ENCODE data around the gene CCNB2.
"Not testable (repeated sequence)": the region's sequence is repeated elsewhere in the genome, so short reads cannot be mapped to it uniquely, and the experiment has no call there.

Gene CCNB2

DNA sequence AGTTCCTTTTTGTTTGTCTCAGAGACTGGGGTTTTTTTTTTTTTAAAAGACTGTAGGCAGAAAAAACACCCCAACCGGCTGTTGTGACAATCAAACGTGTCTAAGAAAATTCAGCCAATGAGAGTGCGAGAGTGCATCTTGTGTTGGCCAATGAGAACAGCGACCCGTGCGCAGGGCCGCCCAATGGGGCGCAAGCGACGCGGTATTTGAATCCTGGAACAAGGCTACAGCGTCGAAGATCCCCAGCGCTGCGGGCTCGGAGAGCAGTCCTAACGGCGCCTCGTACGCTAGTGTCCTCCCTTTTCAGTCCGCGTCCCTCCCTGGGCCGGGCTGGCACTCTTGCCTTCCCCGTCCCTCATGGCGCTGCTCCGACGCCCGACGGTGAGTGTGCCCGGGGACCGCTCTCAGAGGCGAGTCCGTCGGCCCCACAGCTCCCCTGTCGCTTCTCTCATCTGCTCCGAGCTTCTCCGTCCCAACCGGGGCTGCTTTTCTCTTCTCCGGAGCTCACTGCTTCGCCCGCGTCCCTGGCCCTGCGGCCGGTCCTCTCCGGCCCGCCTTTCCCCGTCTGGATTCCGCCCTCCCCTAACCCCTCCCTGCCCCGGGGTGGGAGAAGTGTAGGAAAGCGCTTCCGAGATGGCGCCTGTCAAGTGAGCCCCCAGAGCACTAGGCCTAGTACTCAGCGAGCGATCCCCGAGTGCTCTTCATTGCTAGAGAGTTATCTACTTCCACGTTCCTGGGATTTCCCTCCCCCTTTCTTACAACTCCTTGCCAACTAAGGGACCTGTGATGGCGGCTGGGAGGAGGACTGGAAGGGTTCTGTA is at the start of gene CCNB2:
Gene CCNB2, plus strand, starts transcription at position 235 of the 821 bp plus-strand sequence. Its CDS starts 123 bp downstream, at position 358.
- peak; percentile 68 for DNase-seq (ENCODE audit: low read depth)

DNA sequence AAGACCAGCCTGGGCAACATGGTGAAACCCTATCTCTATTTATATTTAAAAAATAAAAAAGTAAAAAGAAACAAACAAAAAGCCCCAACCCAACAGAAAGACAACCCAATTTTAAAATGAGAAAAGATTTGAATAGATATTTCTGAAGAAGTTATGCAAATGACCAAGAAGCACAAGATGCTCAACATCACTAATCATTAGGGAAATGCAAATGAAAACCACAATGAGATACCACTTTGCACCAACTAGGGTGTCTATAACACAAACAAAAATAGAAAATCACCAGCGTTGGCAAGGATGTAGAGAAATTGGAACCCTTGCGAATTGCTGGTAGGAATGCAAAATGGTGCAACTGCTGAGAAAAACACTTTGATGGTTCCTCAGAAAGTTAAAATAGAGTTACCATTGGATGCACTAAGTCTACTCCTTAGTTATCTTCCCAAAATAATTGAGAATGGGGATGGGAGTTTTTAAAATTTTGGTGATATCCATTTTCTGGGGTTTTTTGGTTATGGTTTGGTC is 45.8 kb upstream of the CCNB2 start:
- no peak for DNase-seq (ENCODE audit: low read depth)

DNA sequence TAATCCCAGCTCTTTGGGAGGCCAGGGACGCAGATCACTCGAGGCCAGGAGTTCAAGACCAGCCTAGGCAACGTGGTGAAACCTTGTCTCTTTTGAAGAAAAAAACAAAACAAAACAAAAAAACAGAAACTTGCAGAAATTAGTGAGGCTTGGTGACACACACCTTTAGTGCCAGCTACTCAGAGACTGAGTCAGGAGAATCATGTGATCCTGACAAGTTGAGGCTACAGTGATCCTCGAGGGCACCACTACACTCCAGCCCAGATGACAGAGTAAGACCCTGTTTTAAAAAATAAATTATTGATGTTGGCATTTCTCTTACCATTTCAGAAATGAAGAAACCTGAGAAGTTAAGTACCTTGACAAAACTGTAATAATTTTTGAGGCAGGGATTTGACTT is 44.6 kb upstream of the CCNB2 start:
- DNase-seq (ENCODE audit: low read depth) = no peak

DNA sequence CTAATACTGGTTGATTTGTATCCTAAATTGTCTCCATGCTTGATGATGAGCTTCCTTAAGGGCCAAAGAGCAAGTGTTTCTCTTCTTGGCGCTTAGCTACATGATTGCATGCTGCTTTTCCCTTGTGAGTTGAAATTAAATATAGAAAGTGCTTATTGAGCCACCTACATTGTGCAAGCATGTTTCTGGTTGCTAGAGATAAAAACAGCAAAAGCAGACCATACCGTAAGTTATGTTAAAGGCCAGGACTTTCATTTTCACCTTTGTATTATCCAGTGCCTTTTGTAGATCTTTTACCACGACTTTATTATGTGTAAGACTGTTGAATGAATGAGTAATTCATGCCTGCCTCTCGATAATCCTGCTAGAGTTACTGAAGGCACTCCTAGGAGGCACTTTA is 41.9 kb upstream of the CCNB2 start:
- no peak for DNase-seq (ENCODE audit: low read depth)

DNA sequence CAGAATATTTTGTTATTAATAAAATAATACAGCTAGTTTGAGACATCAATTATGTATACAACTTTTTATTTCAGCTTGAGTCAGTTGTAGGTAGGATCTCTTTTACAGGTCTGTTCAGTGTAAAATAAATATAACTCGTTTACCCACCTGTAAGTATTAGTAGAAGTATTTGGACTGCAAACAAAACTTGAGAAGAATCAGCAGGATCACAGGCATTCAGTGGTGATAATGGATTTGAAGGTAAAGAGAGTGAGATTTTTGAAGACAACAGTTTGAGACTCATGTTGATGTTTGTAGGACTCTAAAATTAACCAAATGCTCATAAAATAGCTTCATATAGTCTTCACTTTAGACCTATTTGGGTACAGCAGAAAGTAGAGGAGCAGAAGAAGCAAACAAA is 35.5 kb upstream of the CCNB2 start:
- no peak for DNase-seq (ENCODE audit: low read depth)

DNA sequence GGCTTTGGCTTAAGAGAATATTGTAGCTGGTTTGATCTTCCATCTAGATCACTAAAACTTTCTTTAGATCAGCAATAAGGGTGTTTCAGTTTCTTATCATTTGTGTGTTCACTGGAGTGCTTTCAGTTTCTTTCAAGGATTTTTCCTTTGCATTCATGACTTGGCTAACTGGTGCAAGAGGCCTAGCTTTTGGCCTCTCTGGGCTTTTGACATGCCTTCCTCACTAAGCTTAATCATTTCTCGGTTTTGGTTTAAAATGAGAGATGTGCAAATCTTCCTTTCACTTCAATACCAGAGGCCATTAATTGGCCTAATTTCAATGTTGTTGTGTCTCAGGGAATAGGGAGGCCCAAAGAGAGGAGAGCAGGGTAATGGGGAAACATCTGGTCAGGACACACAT is 30.3 kb upstream of the CCNB2 start:
- no peak for DNase-seq (ENCODE audit: low read depth)

DNA sequence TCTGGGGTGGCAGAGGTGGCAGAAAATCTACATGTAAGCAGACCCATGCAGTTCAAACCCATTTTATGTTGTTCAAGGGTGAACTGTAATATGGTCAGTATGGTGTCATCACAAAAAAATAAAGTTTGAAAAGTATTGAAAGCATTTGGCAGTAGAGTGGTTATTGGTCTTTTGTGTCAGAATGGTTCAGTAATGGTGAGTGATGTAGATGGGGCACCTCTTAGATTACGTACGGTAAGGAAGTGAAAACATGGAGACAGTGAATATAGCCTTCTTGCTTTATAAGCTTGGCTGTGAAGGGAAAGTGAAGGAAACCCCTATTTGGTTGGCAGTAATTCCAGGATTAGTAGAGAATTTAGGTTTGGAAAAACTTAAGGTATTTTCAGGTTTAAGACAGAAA is 17.2 kb upstream of the CCNB2 start:
- DNase-seq (ENCODE audit: low read depth) = no peak

DNA sequence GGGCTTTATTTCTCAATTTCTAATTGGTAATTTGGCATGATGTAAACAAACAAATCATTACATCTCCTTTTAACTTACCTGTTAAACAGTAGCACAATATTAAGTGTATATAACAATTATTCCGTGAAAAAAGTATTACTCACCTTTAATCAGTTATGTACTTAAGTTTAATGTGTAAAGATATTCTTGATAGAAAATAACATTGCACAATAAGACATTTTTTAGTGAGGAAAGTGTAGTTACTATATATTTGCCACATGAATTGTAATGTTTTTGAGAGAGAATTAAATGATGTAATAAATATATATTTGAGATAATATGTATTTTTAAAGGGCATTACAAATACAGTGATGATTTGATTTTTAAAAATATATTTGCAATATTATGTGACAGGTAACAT is 10.9 kb upstream of the CCNB2 start:
- DNase-seq (ENCODE audit: low read depth) = no peak

DNA sequence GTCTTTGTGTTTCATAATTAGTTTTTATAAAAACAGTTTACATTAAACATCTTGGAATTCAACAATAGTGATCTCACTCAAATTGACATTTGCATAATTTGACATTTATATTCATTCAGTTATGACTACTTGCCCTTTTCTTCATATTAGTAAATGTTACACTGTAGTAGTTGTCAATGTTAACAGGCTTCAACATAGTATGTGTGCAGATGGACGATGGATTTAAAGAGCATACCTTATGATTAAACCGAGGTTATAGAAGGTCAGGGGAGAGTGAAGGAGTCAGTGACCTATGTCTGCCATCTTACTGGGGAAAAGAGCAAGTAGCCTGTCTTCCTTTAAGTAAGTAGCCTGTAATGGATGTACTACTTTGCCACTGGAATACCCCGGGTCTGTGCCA is 8.5 kb upstream of the CCNB2 start:
- DNase-seq (ENCODE audit: low read depth) = no peak

DNA sequence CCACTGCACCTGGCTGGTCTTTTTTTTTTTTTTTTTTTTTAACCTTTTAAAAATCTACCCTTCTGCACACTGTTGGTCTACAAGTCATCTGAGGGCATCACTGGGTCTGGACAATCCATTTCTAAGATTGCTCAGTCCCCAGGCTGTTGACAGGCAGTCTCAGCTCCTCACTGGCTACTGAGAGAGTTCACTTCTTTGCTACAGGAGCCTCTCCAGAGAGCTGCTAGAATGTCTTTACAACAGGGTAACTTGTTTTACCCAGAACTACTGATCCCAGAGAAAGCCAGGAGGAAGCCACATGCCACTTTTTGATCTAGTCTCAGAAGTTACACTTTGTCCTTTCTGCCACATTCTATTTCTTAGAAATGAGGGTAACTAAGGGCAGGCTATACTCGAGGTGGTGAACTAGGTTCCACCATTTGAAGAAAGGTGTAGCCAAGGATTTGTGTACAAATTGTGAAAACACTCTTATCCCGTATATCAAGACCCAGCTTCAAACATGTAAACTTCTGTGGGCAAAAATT is 5.7 kb upstream of the CCNB2 start:
- DNase-seq (ENCODE audit: low read depth) = no peak

DNA sequence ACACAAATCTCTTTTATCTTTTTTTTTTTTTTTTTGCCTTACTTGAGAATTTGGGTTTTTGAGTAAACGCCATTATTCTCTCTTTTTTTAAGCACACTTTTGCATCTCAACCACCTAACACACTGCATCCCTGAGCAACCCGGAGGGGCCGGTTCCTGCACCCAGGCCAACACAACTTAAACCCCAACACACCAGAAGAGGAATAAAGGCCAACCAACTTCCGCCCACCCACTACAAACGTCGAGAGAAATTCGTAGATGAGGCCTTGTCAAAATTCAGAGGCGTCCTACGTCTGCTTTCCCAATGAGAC is 389 bp upstream of the CCNB2 start:
- DNase-seq (ENCODE audit: low read depth) = no peak

DNA sequence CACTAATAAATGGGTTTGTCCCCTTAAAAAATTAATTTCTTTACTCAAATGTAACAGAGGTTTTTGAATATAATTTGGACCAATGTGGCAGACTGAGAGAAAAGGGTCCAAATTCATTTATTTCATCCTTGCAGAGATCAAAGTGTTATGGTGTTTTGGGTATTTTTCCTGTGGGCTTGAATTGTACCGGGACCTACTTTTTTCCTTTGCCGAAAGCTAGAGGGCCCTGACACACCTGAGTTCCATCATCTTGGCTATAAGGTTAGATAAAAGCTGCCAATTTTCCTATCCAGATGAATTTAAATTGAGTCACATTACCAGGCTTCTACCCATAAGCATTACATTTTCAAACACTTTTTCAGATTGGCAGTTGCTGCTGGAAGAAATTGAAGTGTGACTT is 908 bp downstream of the CCNB2 start:
- no peak for DNase-seq (ENCODE audit: low read depth)

DNA sequence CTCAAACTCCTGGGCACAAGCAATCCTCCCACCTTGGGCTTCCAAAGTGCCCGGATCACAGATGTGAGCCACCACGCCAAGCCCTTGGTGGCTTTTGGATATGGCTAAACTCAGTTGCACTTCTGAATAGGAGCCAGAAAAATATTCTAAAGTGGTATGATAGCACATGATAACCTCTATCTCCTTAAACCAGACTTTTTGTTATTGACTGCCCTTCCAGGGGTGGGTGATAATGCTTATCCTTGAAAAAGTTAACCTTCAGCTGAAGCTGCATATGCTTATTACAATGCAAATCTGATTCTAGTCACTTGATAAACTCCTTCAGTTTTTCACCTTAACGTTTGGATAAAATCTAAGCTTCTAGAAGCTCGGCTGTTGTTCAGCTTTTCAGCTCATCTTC is 6.3 kb downstream of the CCNB2 start:
- no peak for DNase-seq (ENCODE audit: low read depth)

DNA sequence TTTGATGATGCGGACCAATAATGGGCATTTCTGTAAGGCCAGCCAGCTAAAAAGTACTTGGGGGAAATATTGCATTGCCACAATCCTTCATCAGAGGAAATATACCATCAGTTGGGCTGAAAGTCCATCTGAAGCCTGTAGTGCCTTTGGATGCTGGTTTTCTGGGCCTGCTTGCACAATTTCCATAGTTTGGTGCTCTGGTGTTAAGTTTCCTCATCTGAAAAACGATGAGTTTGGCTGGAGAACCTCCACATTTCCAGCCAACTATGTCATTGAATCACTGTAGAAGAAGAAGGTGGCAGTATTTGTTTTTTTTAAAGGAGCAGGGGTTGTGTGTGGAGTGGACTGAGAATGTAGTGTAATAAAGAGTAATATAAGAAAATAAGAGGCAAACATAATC is 10.1 kb downstream of the CCNB2 start:
- DNase-seq (ENCODE audit: low read depth) = no peak

DNA sequence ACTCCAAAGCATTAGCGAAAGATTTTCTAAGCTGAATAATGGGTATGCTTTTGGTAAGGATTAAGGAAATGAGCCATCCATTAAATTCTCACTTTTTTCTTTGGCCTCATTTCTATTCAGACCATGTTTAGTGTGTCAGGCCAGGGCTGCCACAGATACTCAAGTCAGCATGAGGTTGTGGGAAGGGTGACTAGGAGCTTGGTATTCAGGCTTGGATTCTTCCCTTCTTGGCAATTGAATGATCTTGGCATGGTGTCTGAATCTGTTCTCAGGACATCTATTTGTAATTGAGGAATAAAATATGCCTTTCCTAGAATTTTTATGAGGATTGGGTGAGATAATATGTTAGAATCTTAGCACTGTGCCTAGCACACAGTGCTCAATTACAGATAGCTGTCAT is 11.2 kb downstream of the CCNB2 start:
- no peak for DNase-seq (ENCODE audit: low read depth)

DNA sequence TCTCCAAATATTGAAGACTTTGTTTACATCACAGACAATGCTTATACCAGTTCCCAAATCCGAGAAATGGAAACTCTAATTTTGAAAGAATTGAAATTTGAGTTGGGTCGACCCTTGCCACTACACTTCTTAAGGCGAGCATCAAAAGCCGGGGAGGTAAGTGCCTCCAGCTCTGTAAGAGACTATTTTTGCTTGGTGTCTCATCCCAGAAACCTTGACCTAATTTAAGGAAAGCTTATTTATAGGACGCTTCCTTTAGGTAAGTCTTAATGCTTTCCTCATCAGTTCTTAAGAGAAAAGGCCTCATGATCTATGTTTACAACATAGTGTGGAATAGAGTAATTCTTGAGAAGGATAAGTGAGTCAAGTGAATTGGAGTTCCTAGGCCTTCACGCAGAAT is 11.8 kb downstream of the CCNB2 start:
- DNase-seq (ENCODE audit: low read depth) = no peak

DNA sequence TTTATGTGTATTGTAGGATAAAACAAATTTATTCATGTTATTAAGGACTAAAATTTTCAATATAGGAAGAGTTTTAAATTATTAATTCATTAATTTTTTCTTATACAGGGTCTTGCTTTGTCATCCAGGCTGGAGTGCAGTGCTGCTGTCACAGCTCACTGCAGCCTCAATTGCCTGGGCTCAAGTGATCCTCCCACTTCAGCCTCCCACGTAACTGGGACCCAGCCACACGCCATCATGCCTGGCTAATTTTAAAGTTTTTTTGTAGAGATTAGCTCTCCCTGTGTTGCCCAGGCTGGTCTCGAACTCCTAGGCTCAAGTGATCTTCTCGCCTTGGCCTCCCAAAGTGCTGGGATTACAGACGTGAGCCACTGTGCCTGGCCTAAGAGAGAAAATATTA is 14.7 kb downstream of the CCNB2 start:
- no peak for DNase-seq (ENCODE audit: low read depth)

DNA sequence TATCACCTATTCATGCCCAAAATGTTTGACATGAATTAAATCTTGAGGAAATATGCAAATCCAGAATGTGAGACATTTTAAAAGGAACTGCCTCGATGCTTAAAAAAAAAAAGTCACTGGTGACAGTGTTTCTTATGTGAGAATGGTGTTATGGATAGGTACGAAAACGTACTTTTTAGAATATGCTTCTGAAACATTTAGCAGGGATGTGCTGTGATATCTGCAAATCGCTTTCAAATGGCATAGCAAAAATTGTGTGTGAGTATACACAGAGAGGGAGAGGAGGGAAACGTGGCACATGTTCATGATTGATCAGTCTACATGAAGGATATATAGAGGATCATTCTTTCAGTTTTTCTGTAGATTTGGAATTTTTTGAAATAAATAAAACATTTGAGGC is 16.0 kb downstream of the CCNB2 start:
- DNase-seq (ENCODE audit: low read depth) = no peak

DNA sequence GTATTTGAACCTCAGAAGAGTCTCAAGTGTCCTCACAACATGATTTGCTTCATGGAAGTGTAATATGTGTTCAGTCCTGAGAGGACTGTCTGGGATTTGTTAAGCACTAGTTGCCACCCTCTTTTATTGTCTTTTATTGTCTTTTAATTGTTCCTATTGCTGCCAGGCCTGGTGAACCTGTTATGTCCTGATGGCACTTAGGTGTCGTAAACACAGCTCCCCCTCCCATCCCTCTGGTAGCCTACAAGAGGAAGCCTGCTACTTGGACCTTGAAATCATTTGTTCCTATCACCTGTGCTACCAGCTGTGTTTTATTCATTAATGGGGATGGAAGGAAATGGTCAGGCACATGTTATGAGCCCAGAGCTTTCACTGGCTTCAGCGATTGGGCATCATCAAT is 19.3 kb downstream of the CCNB2 start:
- no peak for DNase-seq (ENCODE audit: low read depth)

DNA sequence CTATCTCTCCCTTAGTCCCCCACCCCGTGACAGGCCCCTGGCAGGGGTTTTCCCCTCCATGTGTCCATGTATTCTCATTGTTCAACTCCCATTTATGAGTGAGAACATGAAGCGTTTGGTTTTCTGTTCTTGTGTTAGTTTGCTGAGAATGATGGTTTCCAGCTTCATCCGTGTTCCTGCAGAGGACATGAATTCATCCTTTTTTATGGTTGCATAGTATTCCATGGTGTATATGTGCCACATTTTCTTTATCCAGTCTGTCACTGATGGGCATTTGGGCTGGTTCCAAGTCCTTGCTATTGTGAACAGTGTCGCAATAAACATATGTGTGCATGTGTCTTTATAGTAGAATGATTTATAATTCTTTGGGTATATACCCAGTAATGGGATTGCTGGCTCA is 20.7 kb downstream of the CCNB2 start:
- DNase-seq (ENCODE audit: low read depth) = not testable (repeated sequence)

DNA sequence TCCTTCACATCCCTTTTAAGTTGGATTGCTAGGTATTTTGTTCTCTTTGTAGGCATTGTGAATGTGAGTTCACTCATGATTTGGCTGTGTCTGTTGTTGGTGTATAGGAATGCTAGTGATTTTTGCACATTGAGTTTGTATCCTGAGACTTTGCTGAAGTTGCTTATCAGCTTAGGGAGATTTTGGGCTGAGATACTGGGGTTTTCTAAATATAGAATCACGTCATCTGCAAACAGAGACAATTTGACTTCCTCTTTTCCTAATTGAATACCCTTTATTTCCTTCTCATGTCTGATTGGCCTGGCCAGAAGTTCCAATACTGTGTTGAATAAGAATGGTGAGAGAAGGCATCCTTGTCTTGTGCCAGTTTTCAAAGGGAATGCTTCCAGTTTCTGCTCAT is 22.3 kb downstream of the CCNB2 start:
- not testable (repeated sequence) for DNase-seq (ENCODE audit: low read depth)

DNA sequence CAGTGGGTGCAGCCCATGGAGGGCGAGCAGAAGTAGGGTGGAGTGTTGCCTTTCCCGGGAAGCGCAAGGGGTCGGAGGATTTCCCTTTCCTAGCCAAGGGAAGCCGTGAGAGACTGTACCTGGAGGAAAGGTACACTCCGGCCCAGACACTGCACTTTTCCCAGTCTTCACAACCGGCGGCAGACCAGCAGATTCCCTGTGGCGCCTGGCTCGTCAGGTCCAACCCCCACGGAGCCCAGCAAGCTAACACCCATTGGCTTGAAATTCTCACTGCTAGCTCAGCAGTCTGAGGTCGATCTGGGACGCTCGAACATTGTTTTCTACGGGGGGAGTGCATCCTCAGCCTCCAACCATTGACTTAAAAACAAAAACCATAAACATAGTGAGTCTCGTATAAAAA is 26.5 kb downstream of the CCNB2 start:
- DNase-seq (ENCODE audit: low read depth) = no peak

DNA sequence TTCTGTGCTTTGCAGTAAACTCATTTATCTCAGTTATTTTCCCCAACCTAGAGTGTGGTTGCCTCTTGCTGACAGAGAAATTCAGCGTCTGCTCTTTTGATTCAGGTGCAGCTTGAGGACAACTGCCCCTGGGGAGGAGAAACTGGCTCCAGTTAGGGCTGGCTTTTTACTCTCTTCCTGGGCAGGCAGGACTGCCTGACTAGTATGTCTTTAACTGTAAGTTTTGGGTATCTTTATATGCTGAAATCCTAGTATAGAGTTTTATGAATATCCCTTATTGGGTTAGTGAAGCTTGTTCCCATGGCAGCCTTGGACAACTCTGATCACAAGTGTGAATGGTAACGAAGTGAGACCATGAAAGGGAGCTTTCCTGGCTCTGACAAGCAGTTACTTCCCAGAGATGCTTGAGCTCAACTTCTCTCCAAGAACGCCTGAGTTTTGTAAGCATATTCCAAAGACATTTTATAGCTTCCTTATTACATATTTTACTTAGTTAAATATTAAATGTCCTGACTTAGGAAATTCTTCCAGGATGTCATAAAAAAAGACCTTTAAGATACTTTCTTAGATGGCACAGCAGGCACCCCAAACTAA is 27.1 kb downstream of the CCNB2 start:
- no peak for DNase-seq (ENCODE audit: low read depth)

DNA sequence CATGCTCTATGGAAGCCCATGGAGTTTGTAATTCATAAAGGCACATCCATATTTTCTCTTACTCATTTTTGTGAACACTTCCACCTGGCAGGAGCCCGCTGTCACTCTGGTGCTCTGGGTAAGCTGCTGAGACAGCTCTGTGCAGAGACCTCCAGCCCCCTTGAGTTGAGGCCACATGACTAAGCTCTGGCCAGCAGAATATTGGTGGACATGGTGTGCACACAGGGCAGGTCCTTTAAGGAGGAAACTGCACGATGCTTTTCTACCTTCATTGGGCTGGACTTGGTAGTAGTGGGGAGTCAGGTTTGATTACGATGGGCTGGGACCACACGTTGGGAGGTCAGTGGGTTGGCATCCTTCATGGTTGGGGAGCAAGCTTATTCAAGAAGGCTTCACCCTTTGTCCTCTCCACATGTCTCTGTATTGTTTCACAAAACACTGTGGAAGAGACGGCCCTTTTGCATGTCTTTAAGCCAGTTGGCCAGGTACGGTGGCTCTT is 29.0 kb downstream of the CCNB2 start:
- DNase-seq (ENCODE audit: low read depth) = no peak

All from activated T-cell treated with anti-CD3 and anti-CD28 coated beads for 1 hour (primary cell).